NCI-H446 (cell line): ENCODE measurements around the gene SRRM2.
A peak's percentile ranks its signal among the peaks of the same experiment; 100 is the strongest.

ENCODE experiments used
- DNase-seq, 2 experiments: peaks; one replicate each; lab custom pipeline; 2025; lab: John Stamatoyannopoulos, UW

Gene SRRM2

GRCh38 chr16:2762711-2763110 lies 10.3 kb downstream of the SRRM2 start:
- DNase-seq, result no peak

- DNase-seq, result no peak
These were observed 10.7 kb downstream of the SRRM2 start for GRCh38 chr16:2763173-2763572.

DNA sequence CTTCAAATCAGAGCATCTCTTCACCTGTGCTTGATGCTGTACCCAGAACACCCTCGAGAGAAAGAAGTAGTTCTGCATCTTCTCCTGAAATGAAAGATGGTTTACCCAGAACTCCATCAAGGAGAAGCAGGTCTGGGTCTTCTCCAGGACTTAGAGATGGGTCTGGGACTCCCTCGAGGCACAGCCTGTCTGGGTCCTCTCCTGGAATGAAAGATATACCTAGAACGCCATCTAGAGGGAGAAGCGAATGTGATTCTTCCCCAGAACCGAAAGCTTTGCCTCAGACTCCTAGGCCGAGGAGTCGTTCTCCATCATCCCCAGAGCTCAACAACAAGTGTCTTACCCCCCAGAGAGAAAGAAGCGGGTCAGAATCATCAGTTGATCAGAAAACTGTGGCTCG lies 12.3 kb downstream of the SRRM2 start:
- DNase-seq, result no peak

GRCh38 chr16:2765462-2766404 lies 13.3 kb downstream of the SRRM2 start:
- DNase-seq, result no peak

GRCh38 chr16:2766430-2767139 lies 14.1 kb downstream of the SRRM2 start:
- no peak for DNase-seq

DNA sequence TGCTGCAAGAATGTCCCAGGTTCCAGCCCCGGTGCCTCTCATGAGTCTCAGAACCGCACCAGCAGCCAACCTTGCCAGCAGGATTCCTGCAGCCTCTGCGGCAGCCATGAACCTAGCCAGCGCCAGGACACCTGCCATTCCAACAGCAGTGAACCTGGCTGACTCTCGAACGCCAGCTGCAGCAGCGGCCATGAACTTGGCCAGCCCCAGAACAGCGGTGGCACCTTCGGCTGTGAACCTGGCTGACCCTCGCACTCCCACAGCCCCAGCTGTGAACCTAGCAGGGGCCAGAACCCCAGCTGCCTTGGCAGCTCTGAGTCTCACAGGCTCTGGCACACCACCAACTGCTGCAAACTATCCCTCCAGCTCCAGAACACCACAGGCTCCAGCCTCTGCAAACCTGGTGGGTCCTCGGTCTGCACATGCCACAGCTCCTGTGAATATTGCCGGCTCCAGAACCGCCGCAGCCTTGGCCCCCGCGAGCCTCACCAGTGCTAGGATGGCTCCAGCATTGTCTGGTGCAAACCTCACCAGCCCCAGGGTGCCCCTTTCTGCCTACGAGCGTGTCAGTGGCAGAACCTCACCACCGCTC lies 14.8 kb downstream of the SRRM2 start:
- DNase-seq, result no peak

GRCh38 chr16:2767891-2768290 lies 15.5 kb downstream of the SRRM2 start:
- no peak for DNase-seq

GRCh38 chr16:2768403-2769089 lies 16.1 kb downstream of the SRRM2 start:
- no peak for DNase-seq

DNA sequence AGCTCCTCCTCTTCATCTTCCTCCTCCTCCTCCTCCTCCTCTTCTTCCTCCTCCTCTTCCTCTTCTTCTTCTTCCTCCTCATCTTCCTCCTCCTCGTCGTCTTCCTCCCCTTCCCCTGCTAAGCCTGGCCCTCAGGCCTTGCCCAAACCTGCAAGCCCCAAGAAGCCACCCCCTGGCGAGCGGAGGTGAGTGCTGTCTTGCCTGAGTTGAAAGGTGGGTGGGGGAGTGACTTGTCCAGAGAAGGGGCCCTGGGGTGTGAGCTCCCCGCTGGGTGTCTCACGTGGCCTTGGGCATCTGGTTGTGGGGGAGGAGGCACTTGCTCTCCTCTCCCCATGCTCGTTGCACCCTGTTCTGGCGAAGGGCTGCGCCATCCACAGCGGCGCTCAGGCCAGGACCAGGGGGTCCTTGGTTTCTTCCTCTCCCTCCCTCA lies 16.7 kb downstream of the SRRM2 start:
- no peak for DNase-seq

- DNase-seq, result no peak
These were observed 17.2 kb downstream of the SRRM2 start for GRCh38 chr16:2769675-2770056.

DNA sequence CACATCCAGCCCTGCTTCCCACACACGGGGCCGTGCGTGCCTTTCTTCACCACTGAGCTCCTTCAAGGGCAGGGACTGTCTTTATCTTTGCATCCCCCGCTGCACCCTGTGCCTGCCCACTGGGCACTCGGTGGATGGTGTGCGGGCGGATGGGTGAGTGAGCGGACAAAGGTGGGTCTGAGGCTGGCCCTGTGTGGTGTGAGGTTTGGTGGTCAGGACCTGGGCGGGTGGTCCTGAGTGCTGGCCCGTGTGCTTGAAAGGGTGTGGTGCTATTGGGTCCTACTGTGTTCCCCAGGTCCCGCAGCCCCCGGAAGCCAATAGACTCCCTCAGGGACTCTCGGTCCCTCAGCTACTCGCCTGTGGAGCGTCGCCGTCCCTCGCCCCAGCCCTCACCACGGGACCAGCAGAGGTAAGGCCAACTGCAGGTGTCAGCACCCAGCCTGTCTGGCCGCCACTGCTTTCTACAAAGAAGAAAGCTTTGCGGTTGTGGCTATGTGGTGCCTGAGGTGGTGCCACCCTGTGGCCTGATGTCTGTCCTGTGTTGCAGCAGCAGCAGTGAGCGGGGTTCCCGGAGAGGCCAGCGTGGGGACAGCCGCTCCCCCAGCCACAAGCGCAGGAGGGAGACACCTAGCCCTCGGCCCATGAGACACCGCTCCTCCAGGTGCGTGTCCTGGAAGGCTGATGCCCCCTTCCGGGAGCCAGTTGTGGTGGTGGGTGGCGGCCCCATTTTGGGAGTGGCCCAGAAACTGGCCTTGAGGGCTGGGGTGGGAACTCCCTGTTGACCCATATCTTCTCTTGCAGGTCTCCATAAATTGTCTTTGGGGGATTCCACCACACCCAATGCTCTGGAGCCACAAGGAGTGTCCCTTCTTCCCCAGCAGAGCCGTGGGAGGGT lies 17.9 kb downstream of the SRRM2 start:
- DNase-seq, result no peak

DNA sequence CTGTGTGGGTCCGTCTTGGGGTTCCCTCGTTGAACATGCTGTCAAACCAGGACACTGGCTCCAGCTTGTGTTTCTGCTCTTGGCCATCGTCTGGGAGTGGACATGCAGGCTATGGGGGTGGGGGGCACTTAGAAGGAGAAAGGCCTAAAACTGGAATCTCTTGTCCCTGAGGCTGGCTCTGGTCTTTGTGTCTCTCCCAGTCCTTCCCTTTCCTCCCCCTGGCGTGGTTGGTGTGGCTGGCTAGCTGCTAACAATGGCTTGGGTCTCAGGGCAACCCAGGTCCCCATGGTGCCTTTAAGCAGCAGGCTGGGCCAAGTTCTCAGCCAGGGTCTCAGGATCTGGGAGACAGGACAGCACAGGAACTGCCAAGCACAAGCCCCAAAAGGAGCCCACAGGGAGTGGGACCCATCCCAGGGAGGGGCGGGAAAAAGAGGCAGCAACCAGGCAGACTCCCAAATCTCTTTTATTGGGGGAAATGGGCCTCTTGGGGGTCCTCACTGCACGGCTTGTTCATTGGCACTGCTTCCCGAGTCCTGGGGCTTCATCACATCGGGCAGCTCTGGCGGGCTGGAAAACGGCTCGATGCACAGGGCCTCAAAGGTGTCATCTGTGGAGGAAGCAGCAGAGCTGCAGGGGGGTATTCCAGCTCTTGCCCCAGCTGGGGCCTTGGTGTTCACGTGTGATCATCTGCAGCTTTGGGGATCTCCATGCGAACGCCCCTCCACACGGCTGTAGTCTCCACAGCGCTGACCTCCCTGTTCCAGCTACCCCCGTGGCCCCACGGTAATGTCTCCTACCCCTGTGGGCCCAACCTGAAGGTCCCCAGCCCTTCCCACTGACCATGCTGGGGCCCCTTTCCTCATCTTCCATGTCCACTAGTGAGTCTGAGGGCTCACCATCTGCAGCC lies 19.3 kb downstream of the SRRM2 start:
- no peak for DNase-seq

GRCh38 chr16:2773188-2773968 lies 20.9 kb downstream of the SRRM2 start:
- DNase-seq, result no peak

DNA sequence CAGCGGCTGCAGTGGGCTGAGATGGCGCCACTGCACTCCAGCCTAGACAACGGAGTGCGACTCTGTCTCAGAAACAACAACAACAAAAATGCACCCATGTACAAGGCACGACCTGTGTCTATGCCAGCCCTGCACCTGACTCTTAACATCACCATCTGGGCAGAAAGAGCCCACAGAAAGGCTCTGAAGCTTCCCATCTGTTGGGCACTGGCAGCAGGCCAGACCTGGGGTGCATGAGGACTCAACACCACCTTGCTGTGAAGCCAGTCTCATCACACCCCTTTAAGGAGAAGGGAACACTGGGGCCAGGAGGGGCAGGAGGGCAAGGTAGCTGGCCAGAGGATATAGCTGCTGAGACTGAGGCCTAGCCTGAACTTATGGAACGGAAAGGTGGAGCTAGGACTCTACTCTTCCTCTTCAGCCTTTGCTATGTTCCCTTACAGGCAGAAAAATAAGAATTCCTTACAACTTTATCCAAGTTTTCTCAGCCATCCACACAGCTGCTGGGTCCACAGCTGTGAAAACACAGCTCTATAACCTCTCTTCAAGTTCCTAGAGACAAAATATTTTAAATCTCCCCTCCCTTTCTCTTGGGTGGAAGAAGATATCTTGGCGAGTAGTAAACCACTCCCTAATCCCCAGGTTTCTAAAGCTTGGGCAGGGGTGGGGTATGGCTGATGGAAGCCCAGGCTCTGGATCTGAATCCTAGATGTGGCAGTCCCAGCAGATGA lies 21.9 kb downstream of the SRRM2 start:
- peak; percentile 24 to 49 for DNase-seq

- DNase-seq, result no peak
These were observed 22.8 kb downstream of the SRRM2 start for GRCh38 chr16:2775131-2775716.

GRCh38 chr16:2775765-2776499 lies 23.5 kb downstream of the SRRM2 start:
- DNase-seq, result no peak

DNA sequence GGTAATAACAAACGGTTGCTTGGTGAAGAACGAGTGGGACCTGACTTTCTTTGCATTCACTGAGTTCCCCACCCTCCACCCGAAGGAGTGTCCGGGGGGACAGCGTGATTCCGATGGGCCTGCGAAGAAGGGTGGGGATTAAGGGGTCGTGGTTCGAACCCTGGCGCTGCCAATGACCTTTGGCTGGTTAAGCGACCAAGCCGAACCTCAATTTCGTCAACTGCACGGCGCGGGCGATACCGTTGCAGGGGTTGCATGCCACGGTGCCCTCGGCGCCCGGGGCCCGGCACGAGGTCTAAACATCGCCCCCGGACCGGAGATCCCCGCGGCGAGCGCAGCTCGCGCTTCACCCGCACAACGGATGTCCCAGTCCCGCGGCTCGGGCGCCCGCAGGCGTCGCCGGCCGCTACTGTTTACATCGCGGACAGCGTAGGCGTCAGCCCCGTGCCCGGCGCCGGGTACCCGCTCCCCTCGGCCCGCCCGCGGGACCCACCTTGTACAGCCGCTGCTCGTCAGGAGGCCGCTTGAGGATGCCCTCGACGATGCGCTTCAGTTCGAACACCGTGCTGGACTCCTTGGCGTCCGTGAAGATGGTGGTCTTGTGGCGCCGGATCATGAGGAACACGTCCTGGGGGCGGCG lies 24.2 kb downstream of the SRRM2 start:
- DNase-seq, result no peak
